ENCODE data around the gene FGF16.
"Not testable (repeated sequence)": the region's sequence is repeated elsewhere in the genome, so short reads cannot be mapped to it uniquely, and the experiment has no call there.

Gene FGF16

DNA sequence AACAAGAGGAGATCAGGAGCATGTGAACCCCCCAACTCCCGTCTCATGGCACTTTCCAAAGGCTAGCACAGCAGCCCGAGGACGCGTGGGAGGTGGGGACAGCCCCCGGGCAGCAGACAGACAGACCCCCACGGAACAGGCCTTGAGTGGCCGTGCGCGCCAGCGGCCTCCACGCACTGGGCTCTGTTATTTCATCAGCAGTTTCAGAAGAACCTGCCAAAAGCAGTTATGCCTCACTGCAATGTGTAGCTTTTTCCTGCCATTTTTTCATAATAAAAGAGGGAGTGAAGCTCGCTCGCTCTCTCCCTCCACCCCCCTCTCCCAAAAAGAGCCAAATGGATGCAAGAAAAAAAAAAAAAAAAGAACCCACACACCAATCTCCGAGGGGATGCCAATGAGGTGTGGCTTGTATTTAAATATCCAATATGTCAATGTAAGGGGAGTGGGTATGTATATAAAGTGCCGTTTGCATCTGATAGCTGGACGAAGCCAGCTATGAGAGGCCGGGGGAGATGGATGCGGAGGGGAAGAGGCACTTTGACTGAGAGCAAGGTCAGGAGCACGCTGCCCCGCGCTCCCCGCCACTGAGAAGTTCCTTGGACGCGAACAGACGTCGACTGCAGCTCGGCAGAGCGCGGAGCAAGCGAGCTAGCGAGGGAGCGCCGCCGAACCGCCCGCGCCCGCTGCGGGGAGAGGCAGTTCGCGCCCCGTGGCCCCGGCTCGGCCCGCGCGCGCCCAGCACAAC is at the start of gene FGF16:
FGF16 (plus strand) TSS at position 482 of the 745 bp plus-strand sequence. CDS start 286 bp downstream, outside the sequence.
- no peak for DNase-seq

DNA sequence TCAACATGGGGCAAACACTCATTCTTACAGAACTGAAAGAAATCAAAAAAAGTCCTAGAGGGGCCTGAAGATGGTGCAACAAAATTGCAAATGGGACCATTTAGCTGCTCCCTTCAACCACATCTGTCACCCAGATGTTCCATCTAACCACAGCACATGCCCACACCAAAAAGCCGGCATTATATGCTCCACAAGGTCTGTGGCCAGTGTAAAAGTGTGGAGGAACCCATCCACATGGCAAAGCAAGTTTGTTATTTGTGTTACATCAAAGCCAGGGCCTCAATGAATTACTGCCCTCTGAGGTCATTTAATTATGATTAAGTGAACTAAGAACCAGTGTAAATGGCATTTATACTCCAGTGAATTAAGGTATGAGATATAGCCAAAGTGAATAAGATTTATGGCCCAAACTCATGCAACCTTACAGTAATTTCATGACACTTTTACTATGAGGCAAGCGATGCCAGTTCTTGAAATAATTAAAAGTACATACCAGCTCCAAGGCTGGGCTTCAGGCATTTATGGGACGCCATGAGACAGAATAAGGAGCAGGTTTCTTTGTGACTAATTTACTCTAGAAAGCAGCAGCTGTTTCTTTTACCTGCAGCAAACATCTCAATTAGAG is 48.7 kb upstream of the FGF16 start:
- DNase-seq, result no peak

DNA sequence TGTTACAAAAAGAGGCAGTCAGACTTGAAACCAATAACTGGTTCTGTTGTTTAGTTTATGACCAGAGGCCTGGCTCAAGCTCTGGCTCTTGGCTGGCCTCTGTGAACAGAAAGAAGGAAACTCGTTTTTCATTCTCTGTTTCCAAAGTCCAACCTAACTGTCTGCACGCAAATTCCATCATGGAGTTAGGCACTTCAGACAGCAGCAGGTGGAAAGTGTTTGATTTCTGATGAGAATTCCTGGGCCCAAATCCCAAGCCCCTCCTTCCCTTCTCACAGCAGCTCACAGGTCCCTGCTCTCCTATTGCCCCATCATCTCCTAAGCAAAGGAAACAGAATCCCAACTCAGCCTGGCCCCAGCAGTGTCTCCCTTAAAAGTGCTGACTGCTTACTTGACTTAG is 42.8 kb upstream of the FGF16 start:
- DNase-seq, result no peak

DNA sequence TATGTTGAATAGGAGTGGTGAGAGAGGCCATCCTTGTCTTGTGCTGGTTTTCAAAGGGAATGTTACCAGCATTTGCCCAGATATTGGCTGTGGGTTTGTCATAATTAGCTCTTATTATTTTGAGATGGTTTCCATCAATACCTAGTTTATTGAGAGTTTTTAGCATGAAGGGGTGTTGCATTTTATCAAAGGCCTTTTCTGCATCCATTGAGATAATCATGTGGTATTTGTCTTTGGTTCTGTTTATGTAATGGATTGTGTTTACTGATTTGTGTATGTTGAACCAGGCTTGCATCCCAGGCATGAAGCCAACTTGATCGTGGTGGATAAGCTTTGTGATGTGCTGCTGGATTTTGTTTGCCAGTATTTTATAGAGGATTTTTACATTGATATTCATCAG is 39.4 kb upstream of the FGF16 start:
- DNase-seq, result not testable (repeated sequence)

DNA sequence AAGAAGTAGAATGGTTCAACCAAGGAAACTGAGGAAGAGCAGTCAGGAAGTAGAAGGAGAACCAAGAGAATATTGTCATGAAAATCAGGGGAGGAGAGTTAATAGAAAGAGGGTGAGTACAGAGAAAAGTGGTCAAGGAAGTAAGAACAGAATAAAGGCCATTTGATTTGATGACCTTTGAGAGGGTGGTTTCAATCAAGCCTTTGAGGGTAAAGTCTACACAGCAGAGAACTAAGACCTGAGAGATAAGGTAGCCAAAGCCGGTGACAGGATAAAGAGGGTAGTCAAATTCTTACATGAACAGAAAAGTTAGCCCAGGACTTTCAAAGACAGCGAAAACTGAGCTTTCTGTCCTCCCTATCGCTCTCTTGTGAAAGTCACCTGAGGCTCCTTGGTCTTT is 34.6 kb upstream of the FGF16 start:
- no peak for DNase-seq

DNA sequence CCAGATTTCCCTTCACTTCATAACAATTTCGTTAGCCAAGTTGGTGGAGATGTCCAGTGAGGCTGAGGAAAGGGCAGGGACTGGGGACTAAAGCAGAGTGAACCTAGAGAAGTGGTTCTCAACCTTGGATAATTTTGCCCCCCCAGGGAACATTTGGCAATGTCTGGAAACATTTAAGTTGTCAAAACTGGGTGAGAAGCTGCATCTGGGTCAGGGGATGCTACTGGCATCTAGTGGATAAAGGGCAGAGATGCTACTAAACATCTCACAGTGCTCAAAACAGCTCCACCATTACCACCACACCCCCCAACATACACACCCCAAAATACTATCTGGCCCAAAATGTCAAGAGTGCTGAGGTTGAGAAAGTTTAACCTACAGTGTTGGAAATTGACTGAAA is 32.0 kb upstream of the FGF16 start:
- no peak for DNase-seq

DNA sequence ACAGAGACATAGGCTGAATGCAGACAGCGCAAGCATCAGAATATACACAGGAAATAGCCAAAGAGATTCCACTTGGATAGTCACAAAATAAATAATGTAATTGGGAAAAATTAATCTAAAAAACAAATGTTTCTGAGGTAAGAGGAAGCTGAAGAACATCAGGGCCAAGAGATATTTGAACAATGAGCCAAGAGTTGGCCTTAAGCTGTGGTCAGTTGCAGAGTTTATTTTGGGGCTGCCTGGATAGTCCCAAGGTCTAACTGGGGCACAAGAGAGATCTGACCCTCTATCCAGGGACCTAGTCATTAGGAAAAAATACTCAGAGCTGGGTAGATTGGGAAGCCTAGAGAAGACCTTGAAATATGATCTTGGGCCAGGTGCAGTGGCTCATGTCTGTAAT is 31.3 kb upstream of the FGF16 start:
- DNase-seq, result no peak

DNA sequence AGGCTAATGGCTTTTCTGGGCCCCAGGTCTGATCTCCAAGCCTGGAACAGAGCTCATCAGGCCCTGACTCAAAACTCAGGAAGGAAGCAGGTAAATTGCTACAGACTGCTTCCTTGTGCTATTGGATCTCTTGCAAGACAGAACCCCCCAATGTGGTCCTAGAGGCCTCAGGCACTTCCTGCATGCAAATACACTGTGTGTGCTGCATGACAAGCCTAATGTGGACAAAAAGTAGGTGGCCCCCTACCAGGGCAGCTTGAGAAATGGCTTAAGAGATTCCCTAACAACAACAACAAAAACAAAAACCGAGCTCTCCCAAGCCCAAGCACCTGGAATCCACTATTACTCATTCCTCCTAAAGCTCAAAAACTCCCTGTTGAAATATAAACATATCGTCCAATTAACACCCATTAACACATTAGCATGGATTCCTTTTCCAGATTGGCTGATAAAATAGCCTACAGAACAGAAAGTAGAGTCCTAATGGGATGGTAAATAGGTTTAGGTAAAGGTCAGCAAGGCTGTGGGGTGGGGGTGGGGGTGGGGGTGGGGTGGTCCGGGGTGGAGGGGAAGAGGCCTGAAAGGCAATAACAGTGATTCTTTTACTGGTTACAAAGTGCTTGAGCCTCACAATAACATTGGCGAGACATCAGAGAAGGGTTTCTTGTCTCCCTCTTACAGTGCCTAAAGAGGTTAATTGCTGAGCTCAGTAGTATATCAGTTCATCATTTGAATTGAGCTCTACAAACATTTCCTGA is 24.1 kb upstream of the FGF16 start:
- no peak for DNase-seq

DNA sequence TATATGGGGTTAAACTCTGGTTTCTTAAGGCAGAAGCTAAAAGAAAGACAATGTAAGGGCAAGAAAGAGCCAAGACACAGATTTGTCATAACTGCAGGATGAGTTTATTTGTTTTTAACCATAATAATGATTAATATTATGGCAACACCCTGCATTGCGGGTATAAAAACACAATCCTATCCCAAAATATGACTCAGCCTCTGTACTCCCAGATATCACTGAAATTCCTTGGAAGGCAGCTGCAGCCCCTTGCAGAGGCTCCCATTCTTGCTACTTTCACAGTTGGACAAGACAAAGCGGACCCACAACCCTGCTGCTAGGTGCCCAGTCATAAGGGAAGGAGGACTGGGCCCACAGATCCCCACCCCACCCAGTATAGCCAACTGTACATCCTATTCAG is 20.4 kb upstream of the FGF16 start:
- DNase-seq, result no peak

DNA sequence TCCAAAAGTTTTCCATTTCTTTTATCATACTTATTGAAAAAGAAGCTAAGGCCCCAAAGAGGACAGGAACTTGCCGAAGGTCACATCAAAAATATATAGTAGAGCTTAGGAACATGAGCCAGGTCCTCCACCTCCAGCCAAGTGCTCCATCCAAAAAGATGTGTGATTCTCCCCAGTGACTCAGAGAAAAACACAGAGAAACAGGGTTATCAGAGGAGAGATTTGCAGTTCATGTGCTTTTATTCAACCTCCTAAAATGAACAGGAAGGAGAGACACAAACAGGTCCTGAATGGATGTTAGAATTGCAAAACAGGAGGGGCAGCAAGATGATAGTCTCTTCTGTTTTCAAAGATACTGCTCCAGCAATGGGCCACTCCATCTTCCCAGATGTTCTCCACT is 19.6 kb upstream of the FGF16 start:
- DNase-seq, result no peak

DNA sequence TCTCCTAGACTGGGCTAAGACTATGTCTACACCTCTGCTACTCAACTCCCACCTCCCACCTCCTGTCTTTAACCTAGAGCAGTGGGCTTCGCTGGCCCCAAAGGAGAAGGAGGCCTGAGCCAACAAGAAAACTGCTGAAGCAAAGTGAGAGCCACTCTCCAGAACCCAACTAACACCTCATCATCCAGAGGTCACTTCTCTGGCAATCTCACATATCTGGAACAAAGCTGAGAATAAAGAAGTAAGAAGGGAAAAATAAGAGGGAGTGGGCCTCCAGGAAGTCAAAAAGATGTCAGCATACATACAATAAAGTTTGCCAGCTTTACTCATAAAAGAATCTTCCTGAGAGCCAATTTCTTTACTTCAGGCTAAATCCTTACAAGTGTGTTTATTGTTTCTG is 18.6 kb upstream of the FGF16 start:
- no peak for DNase-seq

DNA sequence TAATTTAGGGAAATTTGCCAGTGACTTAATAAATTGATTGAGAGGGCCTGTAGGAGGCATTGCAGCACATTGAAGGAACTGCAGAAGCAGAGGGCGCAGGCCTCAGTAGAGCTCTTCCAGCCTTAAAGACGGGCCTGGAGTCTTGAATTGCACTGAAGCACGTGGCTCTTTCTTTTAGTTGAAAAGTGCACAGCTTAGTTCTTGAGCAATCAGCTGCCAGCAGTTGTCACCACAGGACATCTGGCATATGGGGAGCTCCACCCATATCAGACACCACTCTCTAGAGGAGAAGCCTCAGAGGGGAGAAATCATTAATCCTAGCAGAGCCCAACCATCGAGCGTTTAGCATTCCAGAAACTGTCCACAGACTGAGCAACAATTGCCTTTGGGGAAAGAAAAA is 16.0 kb upstream of the FGF16 start:
- DNase-seq, result no peak

DNA sequence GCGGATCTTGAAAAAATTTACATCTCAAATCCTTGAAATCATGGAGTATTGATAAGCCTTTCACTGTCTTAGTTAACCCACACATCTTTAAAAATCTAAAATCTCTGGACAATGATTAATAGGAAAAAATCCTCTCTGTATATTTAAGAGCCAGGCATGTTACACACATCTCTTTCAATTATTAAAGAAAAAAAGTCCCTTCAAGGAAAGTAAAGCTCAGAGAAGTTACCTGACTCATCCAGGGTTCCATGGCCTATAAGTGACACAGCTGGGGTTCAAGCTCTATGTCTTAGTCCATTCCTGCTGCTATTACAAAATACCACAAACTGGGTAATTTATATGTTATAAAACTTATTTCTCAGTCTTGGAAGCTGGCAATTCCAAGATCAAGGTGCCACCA is 14.2 kb upstream of the FGF16 start:
- no peak for DNase-seq

DNA sequence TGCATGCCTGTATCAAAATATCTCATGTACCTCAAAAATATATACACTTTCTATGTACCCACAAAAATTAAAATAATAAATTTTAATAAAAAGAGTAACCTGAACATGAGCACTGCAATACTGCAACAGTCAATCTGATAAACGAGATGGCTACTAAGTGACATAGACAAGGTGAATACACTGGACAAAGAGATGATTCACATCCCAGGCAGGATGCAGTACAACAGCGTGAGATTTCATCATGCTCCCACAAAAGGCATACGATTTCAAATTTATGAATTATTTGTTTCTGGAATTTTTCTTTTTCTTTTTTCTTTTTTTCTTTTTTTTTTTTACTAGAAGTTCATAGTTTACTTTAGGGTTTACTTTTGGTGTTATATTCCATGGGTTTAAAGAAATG is 12.2 kb upstream of the FGF16 start:
- no peak for DNase-seq

DNA sequence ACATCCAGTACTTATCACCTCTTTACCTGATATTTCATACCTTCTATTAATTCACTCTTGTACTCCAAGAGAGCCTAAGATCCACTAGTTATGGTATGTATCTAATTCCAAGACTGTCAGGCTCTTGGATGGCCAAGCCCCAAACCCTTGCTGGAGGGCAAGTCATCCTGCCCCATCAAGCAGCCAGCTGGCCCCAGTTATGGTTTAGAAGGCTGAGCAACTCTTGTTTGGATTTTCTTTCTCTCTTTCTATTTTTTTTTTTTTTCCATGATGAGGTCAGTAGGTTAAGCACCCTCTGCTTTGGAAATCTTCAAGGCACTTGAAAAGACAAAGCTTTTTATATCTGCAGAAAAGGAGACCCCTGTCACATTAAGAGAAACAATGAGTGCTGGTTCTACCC is 10.9 kb upstream of the FGF16 start:
- DNase-seq, result no peak

DNA sequence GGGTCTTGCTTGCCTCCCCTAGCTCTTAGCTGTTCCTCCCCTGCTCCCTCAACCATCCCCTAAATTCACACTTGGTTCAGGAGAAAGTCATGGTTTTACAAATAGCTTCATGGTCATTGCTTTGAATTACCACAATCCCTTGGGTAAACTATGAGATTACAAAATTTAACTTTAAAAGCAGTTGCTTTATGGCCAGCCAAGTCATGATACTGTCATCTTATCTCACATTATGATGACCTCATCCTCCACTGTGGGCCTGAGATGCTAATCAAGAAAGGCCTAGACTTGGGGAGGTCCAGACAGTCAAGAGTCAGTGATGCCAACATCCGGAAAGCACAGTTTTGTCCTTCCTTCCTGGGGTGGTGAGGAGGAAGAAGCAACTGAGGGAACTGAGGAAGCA is 10.5 kb upstream of the FGF16 start:
- DNase-seq, result no peak

DNA sequence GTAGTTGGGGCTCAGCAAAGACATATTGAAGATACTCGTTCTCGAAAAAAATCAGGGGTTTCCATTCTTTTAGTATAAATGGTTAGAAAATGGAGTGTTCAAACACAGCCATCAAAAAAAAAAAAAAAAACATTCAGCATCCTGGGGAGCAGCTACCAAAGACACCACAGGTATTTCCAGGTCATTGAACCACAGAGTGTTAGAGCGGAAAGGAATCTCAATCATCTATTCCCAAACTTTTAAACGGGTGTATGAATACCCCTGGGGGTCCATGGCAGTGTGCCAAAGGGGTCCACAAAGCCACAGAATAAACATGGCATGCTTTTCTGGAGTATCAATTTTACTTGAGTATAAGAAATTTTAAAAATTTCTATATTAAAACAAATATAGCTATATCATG is 6.9 kb upstream of the FGF16 start:
- DNase-seq, result no peak

DNA sequence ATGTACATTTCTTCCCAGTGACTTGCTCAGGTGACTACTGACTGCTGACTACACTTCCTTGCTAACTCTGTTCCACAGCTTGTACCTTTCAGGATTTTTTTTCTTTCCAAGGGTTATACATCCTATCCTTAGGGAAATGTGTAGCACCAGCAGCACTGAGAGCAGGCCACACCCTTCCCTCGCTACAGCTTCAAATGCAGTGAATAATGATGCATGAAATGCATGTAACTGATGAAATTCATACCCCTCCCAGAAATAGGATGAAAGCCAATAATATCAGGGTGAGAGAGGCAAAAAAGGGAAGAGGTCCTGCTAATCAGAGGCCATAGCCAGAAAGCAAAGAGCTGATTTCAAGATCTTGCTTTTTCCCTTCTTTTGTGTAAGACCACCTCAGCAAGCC is 6.2 kb upstream of the FGF16 start:
- no peak for DNase-seq

DNA sequence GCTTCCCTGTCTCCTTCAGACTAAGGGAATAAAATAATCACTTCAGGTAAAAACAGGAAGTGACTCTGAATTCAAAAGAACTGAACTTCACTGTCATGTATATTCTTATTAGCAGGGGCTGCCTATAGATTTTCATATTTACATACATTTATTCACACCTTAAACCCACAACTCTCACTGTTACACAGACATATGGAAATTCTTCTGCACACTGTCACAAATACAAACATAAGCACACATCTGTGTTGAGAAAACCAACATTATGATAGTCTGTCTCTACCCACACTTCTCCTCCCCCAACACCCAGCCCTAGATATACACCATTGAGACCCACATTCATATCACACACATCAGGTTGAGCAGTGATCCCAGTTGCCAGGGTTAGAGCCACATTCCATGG is 5.7 kb upstream of the FGF16 start:
- no peak for DNase-seq

DNA sequence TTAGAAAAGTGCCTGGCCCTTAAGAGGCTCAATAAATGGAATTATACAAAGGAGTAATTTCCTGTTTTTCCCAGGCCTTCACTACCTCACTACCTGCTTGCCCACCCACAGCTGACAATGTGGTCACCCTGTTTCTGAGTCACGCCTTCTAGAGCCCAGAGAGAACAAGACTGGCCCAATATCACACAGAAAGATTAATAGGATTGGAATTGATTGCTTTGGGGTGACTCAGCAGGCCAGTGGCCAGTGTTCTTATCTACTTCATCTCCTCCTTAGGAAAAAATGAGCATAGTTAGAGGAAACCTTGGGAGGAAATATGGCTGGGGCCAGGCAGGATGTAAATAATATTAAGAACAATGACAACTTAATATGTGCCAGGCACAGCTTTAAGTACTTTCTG is 4.5 kb upstream of the FGF16 start:
- DNase-seq, result no peak

DNA sequence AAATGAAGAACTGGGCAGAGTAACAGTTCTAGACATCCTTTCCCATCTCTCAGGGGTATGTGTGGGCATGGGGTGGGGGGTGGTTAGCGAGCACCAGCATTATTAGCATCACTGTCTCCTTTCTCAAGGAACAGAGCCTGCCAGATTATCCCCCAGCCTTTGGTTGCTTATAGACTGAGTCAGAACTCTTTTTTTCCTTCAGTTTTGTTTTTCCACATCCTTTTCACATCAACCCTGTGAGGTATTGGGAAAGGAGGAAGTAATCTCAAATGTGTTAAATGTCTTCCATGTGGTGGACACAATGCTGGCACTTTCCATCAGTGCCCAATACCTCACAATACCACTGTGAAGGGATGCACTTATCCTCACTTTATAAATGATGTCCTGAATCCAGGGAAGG is 3.1 kb upstream of the FGF16 start:
- DNase-seq, result no peak

DNA sequence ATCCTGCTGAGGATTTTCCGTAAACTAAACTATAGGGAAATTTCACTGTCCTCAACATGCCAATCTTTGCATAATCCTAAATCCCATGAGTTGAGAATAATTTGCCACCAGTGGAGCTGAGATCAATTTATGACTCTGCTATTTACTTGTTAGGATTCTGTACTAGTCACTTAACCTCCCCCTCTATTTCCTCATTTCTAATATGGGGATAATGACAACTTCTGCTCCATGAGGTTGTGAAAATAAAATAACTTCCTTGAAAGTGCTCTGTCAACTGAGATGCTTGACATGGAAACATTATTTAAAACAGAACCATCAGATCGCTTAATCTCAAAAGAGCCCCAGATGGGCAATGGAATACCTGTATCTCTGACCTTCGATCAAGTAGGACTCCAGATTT is 2.6 kb upstream of the FGF16 start:
- DNase-seq, result no peak

DNA sequence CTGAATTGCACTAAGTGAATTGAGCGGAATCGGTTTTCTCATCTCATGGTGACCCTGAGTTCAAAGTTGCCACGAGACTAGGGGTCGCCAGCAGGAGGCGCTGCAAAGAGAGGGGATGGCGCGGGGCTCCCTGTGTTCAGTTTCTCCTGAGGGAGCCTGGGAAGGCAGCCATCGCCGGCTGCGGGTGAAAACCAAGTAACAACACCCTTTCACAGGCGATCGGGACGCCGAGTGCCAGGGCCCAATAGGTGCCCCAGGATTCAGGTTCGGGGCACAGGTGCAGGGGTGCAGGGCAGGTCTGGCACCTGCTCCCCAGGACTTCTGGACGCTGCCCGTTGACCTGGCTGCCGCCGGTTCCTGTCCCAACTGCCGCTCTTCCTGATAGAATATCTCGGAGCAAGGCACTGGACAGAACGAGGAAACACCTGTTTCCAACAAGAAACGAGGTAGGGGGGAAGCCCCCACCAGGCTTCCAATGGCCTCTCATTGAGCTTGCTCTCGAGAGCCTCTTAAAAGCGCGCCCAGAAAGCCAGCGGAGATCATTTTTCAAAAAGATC is 1.1 kb upstream of the FGF16 start:
- no peak for DNase-seq

Measured in GOT3 (cell line).